Gastroesophageal sphincter (tissue), 3 donors: Measurements from ENCODE around the gene CNIH2.

Source experiments
- CTCF ChIP-seq, 4 experiments: fragments of 200-600 bp in 2 of 4; fragments of 450-650 bp in 2 of 4; sonication (generic) in 1 of 4; IDR thresholded peaks; one replicate each; pipeline ENCODE4 v1.5.1; 2017 to 2019; ENCODE audit warnings: antibody characterized with exemption in 4 of 4, mild to moderate bottlenecking in 2 of 4, moderate library complexity in 2 of 4
- EP300 ChIP-seq: sonication (generic); formaldehyde crosslinking; IDR thresholded peaks from one replicate; pipeline ENCODE4 v1.6.1; 2017; ENCODE audit warnings: antibody characterized with exemption, mild to moderate bottlenecking
- POLR2A ChIP-seq, 2 donors: fragments of 450-650 bp; IDR thresholded peaks; one replicate each; pipeline ENCODE4 v1.6.1; 2017; ENCODE audit warnings: antibody characterized with exemption in 2 of 2, mild to moderate bottlenecking in 2 of 2, moderate library complexity in 1 of 2

DNA sequence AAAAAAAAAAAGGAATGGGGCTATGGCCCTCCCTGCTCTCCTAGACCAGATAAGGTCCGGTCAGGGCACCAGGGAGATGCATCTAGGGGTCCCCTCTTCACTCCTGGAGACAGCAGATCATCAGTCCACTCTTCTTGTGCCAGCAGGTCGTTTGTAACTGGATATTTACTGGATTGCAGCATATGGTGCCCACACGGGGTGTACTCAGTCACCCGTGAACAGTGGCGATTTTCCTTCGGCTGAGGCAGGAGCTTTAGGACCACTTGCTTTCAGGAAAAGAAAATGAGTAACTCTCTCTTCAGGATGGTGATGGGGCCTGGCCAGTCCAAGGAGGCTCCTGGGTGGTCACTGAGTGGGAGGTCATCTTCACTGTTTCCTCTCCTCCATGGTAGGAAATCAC lies 47.8 kb upstream of the CNIH2 start:
- no peak for TF ChIP-seq CTCF (IDR thresholded peaks at IDR 0.05)
- TF ChIP-seq EP300 = no peak
- TF ChIP-seq POLR2A (IDR thresholded peaks at IDR 0.05) = no peak
